Activated T-cell treated with anti-CD3 and anti-CD28 coated beads, Interleukin-2, amount 50 U/mL, for 72 hours (primary cell): Measurements from ENCODE around the gene PEPD. TPM values are rescaled to one million over a fixed set of nuclear protein-coding genes. Genes with fewer than 3 reads are reported as not detected.
A peak's percentile ranks its signal among the peaks of the same experiment; 100 is the strongest.

Experiments
- ATAC-seq, 2 donors: fragments of 150-1000 bp; cut with Tn5 transposase; replicated peaks in 1 of 2; 2 replicates each; pipeline ENCODE4 v1.10.0; 2021; ENCODE audit warnings: moderate library complexity in 2 of 2, mild to moderate bottlenecking in 1 of 2
- DNase-seq, 2 donors: peaks; one replicate each; pipeline ENCODE4 v3.0.0; 2021 to 2022; ENCODE audit warnings: mixed read lengths in 1 of 2
- H3K27ac Mint-ChIP-seq: one replicate; pipeline ENCODE4 v1.8.0; 2022; ENCODE audit warnings: mild to moderate bottlenecking, moderate library complexity, mixed read lengths
- H3K27me3 Mint-ChIP-seq: one replicate; pipeline ENCODE4 v1.8.0; 2022; ENCODE audit warnings: low read depth, mixed read lengths
- H3K36me3 Mint-ChIP-seq, 2 donors: one replicate each; pipeline ENCODE4 v1.8.0; 2022; ENCODE audit warnings: mixed read lengths in 2 of 2, mild to moderate bottlenecking in 1 of 2; ENCODE audit not compliant: insufficient read depth in 2 of 2
- H3K4me1 Mint-ChIP-seq: one replicate; pipeline ENCODE4 v1.8.0; 2022; ENCODE audit warnings: low read depth, mixed read lengths
- H3K4me3 Mint-ChIP-seq, 2 donors: one replicate each; pipeline ENCODE4 v1.8.0; 2022; ENCODE audit warnings: mild to moderate bottlenecking in 2 of 2, mixed read lengths in 2 of 2, moderate library complexity in 2 of 2
- H3K9me3 Mint-ChIP-seq, 2 donors: one replicate each; pipeline ENCODE4 v1.8.0; 2022; ENCODE audit warnings: mixed read lengths in 2 of 2
- total RNA-seq, 2 donors: library from RNA; stranded (reverse); gene quantifications; one replicate each; pipeline ENCODE4 v1.2.3, GENCODE V29; 2022

The PEPD gene
- total RNA-seq, 2 donors from 2014 or later: 19.8 to 21.1 TPM

GRCh38 chr19:33515921-33516320, 5.7 kb downstream of the PEPD start:
- Mint-ChIP-seq H3K9me3 (no peaks in the 10 kb centered on the region), H3K4me3 (no peak overlapping the region), H3K36me3 (no peaks in the 10 kb centered on the region), H3K27me3 (no peaks in the 10 kb centered on the region), H3K27ac (no peak overlapping the region), H3K4me1 (peaks cover 10% of the 10 kb centered on the region)
- DNase-seq (no peak), ATAC-seq (no peak)

DNA sequence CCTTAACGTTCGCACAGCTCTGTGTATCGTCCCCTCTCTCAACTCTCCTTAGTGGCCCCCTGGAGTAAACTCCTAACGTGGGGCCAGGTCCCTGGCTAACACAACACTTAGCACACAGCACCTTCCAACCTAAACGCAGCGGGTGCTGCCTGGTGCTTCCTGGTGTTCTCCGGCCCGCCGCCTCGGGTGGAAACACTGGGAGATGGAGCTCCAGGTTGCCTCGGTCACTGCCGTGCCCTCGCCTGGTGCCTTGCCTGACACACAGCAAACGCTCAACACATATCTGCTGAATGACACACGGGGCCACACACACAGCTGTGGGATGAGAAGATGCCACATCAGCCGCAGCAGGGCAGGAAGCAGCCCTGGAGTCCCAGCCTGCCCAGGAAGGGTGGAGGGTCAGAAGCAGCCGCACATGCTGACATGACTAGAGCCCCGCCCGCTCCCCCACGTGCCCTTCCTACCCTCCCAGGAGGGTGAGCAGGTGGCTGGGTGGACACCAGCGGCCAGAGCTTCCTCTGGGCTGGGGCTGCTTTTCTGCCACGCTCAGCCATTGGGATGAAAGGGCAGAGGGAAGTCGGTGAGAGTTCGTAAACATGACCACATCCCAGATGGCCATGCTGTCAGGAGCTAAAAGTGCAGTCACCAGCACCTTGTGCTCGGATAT, 6.6 kb downstream of the PEPD start:
- H3K4me3 Mint-ChIP-seq: no peak overlapping the region
- H3K27ac Mint-ChIP-seq: no peak overlapping the region
- peaks cover 4% of the 10 kb centered on the region for H3K4me1 Mint-ChIP-seq
- no peaks in the 10 kb centered on the region for H3K36me3 Mint-ChIP-seq
- no peaks in the 10 kb centered on the region for H3K27me3 Mint-ChIP-seq
- ATAC-seq (peak in 1 of 2 donors; percentile 51), DNase-seq (no peak)
- H3K9me3 Mint-ChIP-seq: no peaks in the 10 kb centered on the region

DNA sequence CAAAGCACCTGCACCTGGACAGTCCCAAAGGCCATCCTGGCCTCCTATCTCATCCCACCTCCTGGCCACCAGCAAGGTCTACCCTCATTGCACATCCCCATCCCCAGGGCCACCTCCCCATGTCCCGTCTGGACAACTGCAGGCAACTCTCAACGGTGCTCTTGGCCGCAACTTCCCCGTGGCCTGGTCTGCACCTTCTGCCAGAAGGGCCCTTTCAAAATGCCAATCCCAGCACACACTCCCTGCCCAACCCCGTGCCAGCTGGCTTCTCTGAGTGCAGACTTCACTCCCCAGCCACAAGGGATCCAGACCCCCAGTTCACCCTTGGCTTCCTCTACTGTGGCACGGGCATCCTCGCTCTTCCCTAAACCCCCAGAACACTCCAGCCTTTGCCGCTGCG, 8.2 kb downstream of the PEPD start:
- Mint-ChIP-seq H3K4me3 (no peak overlapping the region), H3K36me3 (no peaks in the 10 kb centered on the region), H3K27ac (no peak overlapping the region), H3K9me3 (no peaks in the 10 kb centered on the region), H3K4me1 (peaks cover 4% of the 10 kb centered on the region), H3K27me3 (no peaks in the 10 kb centered on the region)
- no peak for DNase-seq
- ATAC-seq: no peak

- H3K36me3 Mint-ChIP-seq: no peaks in the 10 kb centered on the region
- ATAC-seq (no peak), DNase-seq (no peak)
- no peak overlapping the region for H3K4me3 Mint-ChIP-seq
- H3K9me3 Mint-ChIP-seq: no peaks in the 10 kb centered on the region
- H3K27ac Mint-ChIP-seq: no peak overlapping the region
- H3K4me1 Mint-ChIP-seq: peaks cover 4% of the 10 kb centered on the region
- H3K27me3 Mint-ChIP-seq: no peaks in the 10 kb centered on the region
These were observed 8.9 kb downstream of the PEPD start for GRCh38 chr19:33512580-33513137.

DNA sequence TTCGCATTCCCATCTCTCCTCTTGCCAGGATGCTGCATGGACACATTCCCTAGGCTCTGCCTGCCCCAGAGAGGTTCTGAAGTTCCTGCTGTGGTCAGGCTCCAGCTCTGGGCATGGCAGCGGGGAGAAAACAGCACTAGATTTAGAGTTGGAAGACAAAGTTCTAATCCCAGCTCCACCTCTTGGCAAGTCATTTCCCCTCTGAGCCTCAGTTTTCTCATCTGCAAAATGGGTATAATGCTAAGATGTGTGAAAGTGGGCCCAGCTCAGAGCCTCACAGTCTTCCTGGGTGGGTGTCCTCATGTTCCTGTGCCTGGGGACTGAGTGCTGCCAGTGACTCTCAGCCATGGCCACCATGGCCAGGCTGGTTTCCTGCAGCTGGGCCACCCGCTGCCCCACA, 9.6 kb downstream of the PEPD start:
- DNase-seq (no peak), ATAC-seq (no peak)
- H3K27ac Mint-ChIP-seq: no peak overlapping the region
- H3K27me3 Mint-ChIP-seq: no peaks in the 10 kb centered on the region
- H3K4me1 Mint-ChIP-seq: peaks cover 4% of the 10 kb centered on the region
- no peaks in the 10 kb centered on the region for H3K36me3 Mint-ChIP-seq
- no peaks in the 10 kb centered on the region for H3K9me3 Mint-ChIP-seq
- H3K4me3 Mint-ChIP-seq: no peak overlapping the region

- peaks cover 0 to 5% of the 10 kb centered on the region in 2 donors for H3K9me3 Mint-ChIP-seq
- H3K4me1 Mint-ChIP-seq: peaks cover 4% of the 10 kb centered on the region
- H3K4me3 Mint-ChIP-seq: no peak overlapping the region
- H3K27ac Mint-ChIP-seq: no peak overlapping the region
- no peak for ATAC-seq
- no peaks in the 10 kb centered on the region for H3K27me3 Mint-ChIP-seq
- H3K36me3 Mint-ChIP-seq: no peaks in the 10 kb centered on the region
- DNase-seq: no peak
These were observed 10.2 kb downstream of the PEPD start for GRCh38 chr19:33511346-33511745.

- DNase-seq (no peak), ATAC-seq (no peak)
- Mint-ChIP-seq H3K9me3 (peaks cover 0 to 8% of the 10 kb centered on the region in 2 donors), H3K36me3 (no peaks in the 10 kb centered on the region), H3K27ac (no peak overlapping the region), H3K4me3 (no peak overlapping the region), H3K4me1 (peaks cover under 1% of the 10 kb centered on the region), H3K27me3 (no peaks in the 10 kb centered on the region)
These were observed 11.0 kb downstream of the PEPD start for GRCh38 chr19:33510462-33511194.

DNA sequence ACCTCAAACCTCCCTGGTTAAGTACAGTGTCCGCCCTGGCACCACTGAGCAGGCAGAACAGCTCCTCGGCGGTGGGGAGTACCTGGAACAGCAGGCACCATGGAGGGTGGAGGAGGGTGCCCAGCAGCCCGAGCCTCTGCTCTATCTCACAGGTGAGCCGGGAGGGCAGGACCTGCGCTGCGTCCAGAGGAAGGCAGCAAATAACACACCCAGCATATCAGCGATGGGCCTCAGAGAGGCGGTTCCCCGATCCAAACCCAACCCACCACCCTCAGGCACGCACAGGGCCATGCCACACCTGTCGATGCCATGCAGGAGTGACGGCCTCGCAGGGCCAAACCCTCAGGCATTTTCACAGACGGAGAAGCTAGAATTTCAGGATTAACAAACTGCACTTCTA, 11.8 kb downstream of the PEPD start:
- Mint-ChIP-seq H3K27ac (no peak overlapping the region), H3K4me1 (no peaks in the 10 kb centered on the region), H3K4me3 (no peak overlapping the region), H3K27me3 (no peaks in the 10 kb centered on the region), H3K9me3 (peaks cover 0 to 8% of the 10 kb centered on the region in 2 donors), H3K36me3 (no peaks in the 10 kb centered on the region)
- ATAC-seq (no peak), DNase-seq (no peak)

GRCh38 chr19:33508941-33509614, 12.5 kb downstream of the PEPD start:
- Mint-ChIP-seq H3K9me3 (peaks cover 0 to 8% of the 10 kb centered on the region in 2 donors), H3K4me3 (no peak overlapping the region), H3K27me3 (no peaks in the 10 kb centered on the region), H3K27ac (no peak overlapping the region), H3K36me3 (no peaks in the 10 kb centered on the region), H3K4me1 (no peaks in the 10 kb centered on the region)
- ATAC-seq (no peak), DNase-seq (no peak)

- no peak overlapping the region for H3K27ac Mint-ChIP-seq
- DNase-seq: no peak
- ATAC-seq: no peak
- H3K36me3 Mint-ChIP-seq: no peaks in the 10 kb centered on the region
- peaks cover 0 to 8% of the 10 kb centered on the region in 2 donors for H3K9me3 Mint-ChIP-seq
- H3K4me1 Mint-ChIP-seq: no peaks in the 10 kb centered on the region
- H3K27me3 Mint-ChIP-seq: no peaks in the 10 kb centered on the region
- H3K4me3 Mint-ChIP-seq: no peak overlapping the region
These were observed 13.2 kb downstream of the PEPD start for GRCh38 chr19:33508431-33508830.

GRCh38 chr19:33508009-33508408, 13.6 kb downstream of the PEPD start:
- Mint-ChIP-seq H3K27ac (no peak overlapping the region), H3K36me3 (no peaks in the 10 kb centered on the region), H3K4me3 (no peak overlapping the region), H3K4me1 (no peaks in the 10 kb centered on the region), H3K27me3 (no peaks in the 10 kb centered on the region), H3K9me3 (peaks cover 0 to 8% of the 10 kb centered on the region in 2 donors)
- ATAC-seq: no peak
- DNase-seq: no peak

GRCh38 chr19:33507021-33507956, 14.3 kb downstream of the PEPD start:
- no peaks in the 10 kb centered on the region for H3K27me3 Mint-ChIP-seq
- H3K9me3 Mint-ChIP-seq: peaks cover 0 to 8% of the 10 kb centered on the region in 2 donors
- DNase-seq (no peak), ATAC-seq (no peak)
- no peak overlapping the region for H3K4me3 Mint-ChIP-seq
- H3K27ac Mint-ChIP-seq: no peak overlapping the region
- H3K36me3 Mint-ChIP-seq: no peaks in the 10 kb centered on the region
- no peaks in the 10 kb centered on the region for H3K4me1 Mint-ChIP-seq
